Keratinocyte (primary cell): ENCODE data around the gene CD40. TPM values are rescaled to one million over a fixed set of nuclear protein-coding genes. Genes with fewer than 3 reads are reported as not detected.

Source experiments
- DNase-seq: peaks from one replicate; pipeline ENCODE4 v3.0.0-alpha.2; 2011; ENCODE audit warnings: low read depth, missing footprints, low spot score
- FAIRE-seq: peaks from 2 replicates; lab custom pipeline; 2011; peaks lifted over from hg19 to GRCh38; lab: Jason Lieb, UNC
- H2AFZ ChIP-seq: 2 replicates; pipeline ENCODE4 v1.6.0; 2012; ENCODE audit warnings: low read length, control low read depth, inconsistent platforms; ENCODE audit not compliant: control insufficient read depth
- H3K27ac ChIP-seq: 2 replicates; pipeline ENCODE4 v1.5.1; 2011; ENCODE audit warnings: low read length; ENCODE audit not compliant: control insufficient read depth, insufficient read depth
- H3K27me3 ChIP-seq: 3 replicates; pipeline ENCODE4 v1.6.0; 2011; ENCODE audit warnings: low read length; ENCODE audit not compliant: control insufficient read depth, insufficient read depth; ENCODE audit errors: extremely low read depth
- H3K36me3 ChIP-seq, 2 experiments: 2 replicates in 1 of 2; 3 replicates in 1 of 2; pipeline ENCODE4 v1.5.1; 2011; ENCODE audit warnings: low read length in 2 of 2, mild to moderate bottlenecking in 1 of 2; ENCODE audit not compliant: control insufficient read depth in 2 of 2, insufficient read depth in 2 of 2; ENCODE audit errors: extremely low read depth in 1 of 2
- H3K4me1 ChIP-seq: 3 replicates; pipeline ENCODE4 v1.5.1; 2011; ENCODE audit warnings: low read length; ENCODE audit not compliant: control insufficient read depth, insufficient read depth; ENCODE audit errors: extremely low read depth
- H3K4me2 ChIP-seq: 3 replicates; pipeline ENCODE4 v1.6.0; 2011; ENCODE audit warnings: low read depth, low read length; ENCODE audit not compliant: control insufficient read depth, insufficient read depth; ENCODE audit errors: extremely low read depth
- H3K4me3 ChIP-seq, 3 experiments: fragments of 200-600 bp in 1 of 3; sonication (generic) in 1 of 3; 2 replicates in 2 of 3; 3 replicates in 1 of 3; pipeline ENCODE4 v1.5.1; 2011 to 2016; ENCODE audit warnings: low read length in 3 of 3, mild to moderate bottlenecking in 3 of 3, control low read depth in 2 of 3, inconsistent platforms in 1 of 3, low read depth in 1 of 3, mixed read lengths in 1 of 3, mixed run types in 1 of 3, moderate library complexity in 1 of 3; ENCODE audit not compliant: control insufficient read depth in 2 of 3, insufficient read depth in 2 of 3; ENCODE audit errors: extremely low read depth in 1 of 3
- H3K79me2 ChIP-seq: 2 replicates; pipeline ENCODE4 v1.6.0; 2012; ENCODE audit warnings: low read length; ENCODE audit not compliant: control insufficient read depth, insufficient read depth
- H3K9ac ChIP-seq: 3 replicates; pipeline ENCODE4 v1.6.0; 2011; ENCODE audit warnings: low read length; ENCODE audit not compliant: control insufficient read depth, insufficient read depth; ENCODE audit errors: extremely low read depth
- H3K9me1 ChIP-seq: 3 replicates; pipeline ENCODE4 v1.6.0; 2011; ENCODE audit warnings: low read length; ENCODE audit not compliant: control insufficient read depth, insufficient read depth; ENCODE audit errors: extremely low read depth
- H3K9me3 ChIP-seq: 2 replicates; pipeline ENCODE4 v1.5.1; 2012; ENCODE audit warnings: low read depth, low read length; ENCODE audit not compliant: control insufficient read depth
- H4K20me1 ChIP-seq: 3 replicates; pipeline ENCODE4 v1.6.0; 2011; ENCODE audit warnings: low read length; ENCODE audit not compliant: control insufficient read depth, insufficient read depth; ENCODE audit errors: extremely low read depth
- CTCF ChIP-seq, 3 experiments: IDR thresholded peaks in 1 of 3; conservative IDR thresholded peaks in 1 of 3; optimal IDR thresholded peaks in 1 of 3; 2 replicates in 2 of 3; 3 replicates in 1 of 3; pipeline versions ENCODE3 to v1.5.1; 2011; ENCODE audit warnings: low read length in 3 of 3, mild to moderate bottlenecking in 3 of 3, moderate library complexity in 2 of 3, control low read depth in 1 of 3, inconsistent platforms in 1 of 3; ENCODE audit not compliant: insufficient read depth in 2 of 3; ENCODE audit errors: extremely low read depth in 1 of 3
- EZH2 ChIP-seq: IDR thresholded peaks from one replicate; pipeline ENCODE4 v1.6.1; 2012; ENCODE audit warnings: inconsistent platforms, mild to moderate bottlenecking, low read length, moderate library complexity
- dilution Hi-C: fragments of 300-500 bp; cut with MboI; formaldehyde crosslinking; loops from one replicate; pipeline ENCODE4 v1.7.0; 2020; ENCODE audit warnings: low sequenced_read_pairs; ENCODE audit not compliant: extremely low pct_ligation_motif_present
- polyA plus RNA-seq, 5 experiments: library from polyadenylated mRNA; depleted of rRNA in 3 of 5; stranded (reverse) in 3 of 5; stranded (forward) in 1 of 5; unstranded in 1 of 5; fragments of >200 nt; gene quantifications; 1 replicate in 1 of 5; 2 replicates in 3 of 5; 3 replicates in 1 of 5; pipeline versions ENCODE4 v1.2.1 to v1.2.3, GENCODE V29; 2011 to 2012; ENCODE audit warnings: missing spikeins in 2 of 5, low read depth in 1 of 5, low replicate concordance in 1 of 5

The CD40 gene
- polyA plus RNA-seq, 1 donor (not counting 4 experiments of a cell fraction or from before 2014, with no cell fraction given) = 13.4 TPM

DNA sequence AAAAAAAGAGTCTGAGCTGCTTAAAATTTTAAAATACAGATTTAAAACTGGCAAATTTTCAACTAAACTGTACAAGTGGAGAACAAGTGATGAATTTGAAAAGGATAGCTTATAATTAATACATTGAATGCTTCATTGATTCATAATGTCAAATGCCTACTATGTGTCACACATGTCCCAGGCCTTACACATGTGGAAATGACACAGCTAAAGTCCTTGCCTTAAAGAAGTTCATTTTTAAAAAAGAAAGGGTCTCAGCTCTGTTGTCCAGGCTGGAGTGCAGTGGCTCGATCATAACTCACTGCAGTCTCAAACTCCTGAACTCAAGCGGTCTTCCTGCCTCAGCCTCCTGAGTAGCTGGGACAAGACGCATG lies 33.3 kb upstream of the CD40 start:
- Histone ChIP-seq H3K9ac (no peak overlapping the region), H4K20me1 (peaks cover 10% of the 10 kb centered on the region), H3K9me1 (no peaks in the 10 kb centered on the region), H3K4me3 (no peak overlapping the region), H3K79me2 (peaks cover 92% of the 10 kb centered on the region), H3K9me3 (no peaks in the 10 kb centered on the region), H3K27ac (no peak overlapping the region), H3K4me2 (no peak overlapping the region), H3K4me1 (peaks cover 19% of the 10 kb centered on the region), H3K27me3 (no peaks in the 10 kb centered on the region), H3K36me3 (no peaks in the 10 kb centered on the region), H2AFZ (no peak overlapping the region)
- dilution Hi-C loops = no loop called here
- FAIRE-seq = no peak
- DNase-seq = no peak
- TF ChIP-seq EZH2 (no peak), CTCF (optimal IDR thresholded peaks at IDR 0.05 in 1 of 3, IDR thresholded peaks at IDR 0.05 in 1 of 3, conservative IDR thresholded peaks at IDR 0.05 in 1 of 3; ENCODE audit: extremely low read depth in 1 of 3, insufficient read depth in 2 of 3, low read length in 3 of 3) (no peak)

GRCh38 chr20:46085179-46085851 lies 32.8 kb upstream of the CD40 start:
- Histone ChIP-seq H3K9me1 (no peaks in the 10 kb centered on the region), H3K4me2 (no peak overlapping the region), H3K9ac (no peak overlapping the region), H2AFZ (no peak overlapping the region), H3K4me3 (no peak overlapping the region), H3K27ac (no peak overlapping the region), H4K20me1 (peaks cover 10% of the 10 kb centered on the region), H3K27me3 (no peaks in the 10 kb centered on the region), H3K36me3 (no peaks in the 10 kb centered on the region), H3K79me2 (peaks cover 88% of the 10 kb centered on the region), H3K9me3 (no peaks in the 10 kb centered on the region), H3K4me1 (peaks cover 21% of the 10 kb centered on the region)
- FAIRE-seq = no peak
- no peak for DNase-seq
- dilution Hi-C loops = no loop called here
- TF ChIP-seq EZH2 (no peak), CTCF (optimal IDR thresholded peaks at IDR 0.05 in 1 of 3, IDR thresholded peaks at IDR 0.05 in 1 of 3, conservative IDR thresholded peaks at IDR 0.05 in 1 of 3; ENCODE audit: extremely low read depth in 1 of 3, insufficient read depth in 2 of 3, low read length in 3 of 3) (no peak)
